GM12865 (cell line): ENCODE measurements around the gene KRT4.

Experiments used
- DNase-seq: peaks from one replicate; pipeline ENCODE4 v3.0.0; 2010; ENCODE audit warnings: low read depth
- H3K4me3 ChIP-seq: 2 replicates; pipeline ENCODE4 v1.5.1; 2011; ENCODE audit warnings: mild to moderate bottlenecking, low read depth, low read length, control low read depth
- CTCF ChIP-seq: IDR thresholded peaks from 2 replicates; pipeline ENCODE4 v1.5.1; 2011; ENCODE audit warnings: low read length, control low read depth, low read depth, inconsistent platforms; ENCODE audit not compliant: insufficient read depth; ENCODE audit errors: missing control alignments

KRT4 gene

GRCh38 chr12:52821071-52821730 lies 7.3 kb upstream of the KRT4 start:
- TF ChIP-seq CTCF: no peak
- DNase-seq: no peak
- H3K4me3 ChIP-seq: no peak overlapping the region

- H3K4me3 ChIP-seq: no peak overlapping the region
- no peak for DNase-seq
- no peak for TF ChIP-seq CTCF
Observed at GRCh38 chr12:52820521-52820920, 6.6 kb upstream of the KRT4 start.

- H3K4me3 ChIP-seq: no peak overlapping the region
- TF ChIP-seq CTCF: no peak
- DNase-seq: no peak
Observed at GRCh38 chr12:52819731-52820510, 6.0 kb upstream of the KRT4 start.

- no peak for TF ChIP-seq CTCF
- DNase-seq: no peak
- H3K4me3 ChIP-seq: no peak overlapping the region
Observed at GRCh38 chr12:52818887-52819420, 5.0 kb upstream of the KRT4 start.

GRCh38 chr12:52818388-52818787 lies 4.5 kb upstream of the KRT4 start:
- TF ChIP-seq CTCF: no peak
- no peak overlapping the region for H3K4me3 ChIP-seq
- DNase-seq: no peak

GRCh38 chr12:52817699-52818238 lies 3.9 kb upstream of the KRT4 start:
- TF ChIP-seq CTCF: no peak

More at GRCh38 chr12:52817699-52818238, 3.9 kb upstream of the KRT4 start:
- DNase-seq: no peak
- H3K4me3 ChIP-seq: no peak overlapping the region
